Spinal cord (tissue), 10 donors: ENCODE measurements around the gene TNRC6B. TPM values are rescaled to one million over a fixed set of nuclear protein-coding genes. Genes with fewer than 3 reads are reported as not detected.
"Not testable (repeated sequence)": the region's sequence is repeated elsewhere in the genome, so short reads cannot be mapped to it uniquely, and the experiment has no call there.

Experiments
- DNase-seq, 6 donors: peaks; one replicate each; pipeline versions ENCODE4 v3.0.0 to v3.0.0-alpha.2; 2013 to 2015; ENCODE audit warnings: low spot score in 6 of 6, low read depth in 4 of 6
- H3K27ac ChIP-seq: one replicate; pipeline ENCODE4 v1.5.1; 2013; ENCODE audit warnings: low read depth, low read length, control low read depth
- H3K27me3 ChIP-seq: one replicate; pipeline ENCODE4 v1.6.1; 2013; ENCODE audit warnings: low read length; ENCODE audit not compliant: control insufficient read depth, insufficient read depth
- H3K36me3 ChIP-seq: one replicate; pipeline ENCODE4 v1.6.1; 2013; ENCODE audit warnings: low read length; ENCODE audit not compliant: control insufficient read depth, insufficient read depth
- H3K4me1 ChIP-seq: one replicate; pipeline ENCODE4 v1.6.1; 2013; ENCODE audit warnings: low read length; ENCODE audit not compliant: control insufficient read depth, insufficient read depth
- H3K4me3 ChIP-seq: one replicate; pipeline ENCODE4 v1.5.1; 2013; ENCODE audit warnings: low read depth, low read length, control low read depth
- H3K9me3 ChIP-seq: one replicate; pipeline ENCODE4 v1.6.1; 2013; ENCODE audit warnings: low read length; ENCODE audit not compliant: control insufficient read depth, insufficient read depth
- WGBS: methylation state at CpG from one replicate; pipeline ENCODE4 v1.1.5; 2013; ENCODE audit warnings: missing lambda C conversion rate; ENCODE audit not compliant: insufficient coverage; 5-methylcytosine and 5-hydroxymethylcytosine counted together
- polyA plus RNA-seq, 2 donors: library from polyadenylated mRNA; unstranded; fragments of 120-200 nt; gene quantifications; one replicate each; pipeline ENCODE4 v1.2.1, GENCODE V29; 2013; ENCODE audit not compliant: insufficient read length in 2 of 2
- total RNA-seq, 2 donors: library from RNA; depleted of rRNA in 1 of 2; stranded (reverse); fragments of 120-200 nt in 1 of 2; fragments of >200 nt in 1 of 2; gene quantifications; one replicate each; pipeline versions ENCODE4 v1.2.3 to v1.2.4, GENCODE V29; 2013 to 2014
- donor health status: healthy.

Gene TNRC6B
- total and polyA plus RNA-seq, 4 donors: 16.7 to 38.7 (median 26.5) TPM

- Histone ChIP-seq H3K9me3 (no peaks in the 10 kb centered on the region), H3K27me3 (no peaks in the 10 kb centered on the region), H3K27ac (no peak overlapping the region), H3K4me1 (peaks cover 29% of the 10 kb centered on the region), H3K4me3 (no peak overlapping the region), H3K36me3 (no peaks in the 10 kb centered on the region)
- DNase-seq: no peak
- 89% methylated on average over 3 of the region's 3 CpGs for WGBS
Measured at GRCh38 chr22:40181323-40181722, 3.6 kb downstream of the TNRC6B start.

- Histone ChIP-seq H3K36me3 (no peaks in the 10 kb centered on the region), H3K4me1 (peaks cover 23% of the 10 kb centered on the region), H3K27ac (peak overlapping the region; percentile 16), H3K9me3 (no peaks in the 10 kb centered on the region), H3K27me3 (no peaks in the 10 kb centered on the region), H3K4me3 (no peak overlapping the region)
- no CpG with 5 or more reads among the region's 4 CpGs for WGBS
- no peak for DNase-seq
Measured at GRCh38 chr22:40182231-40182835, 4.6 kb downstream of the TNRC6B start.

- 15% methylated on average over 9 of the region's 9 CpGs for WGBS
- Histone ChIP-seq H3K9me3 (no peaks in the 10 kb centered on the region), H3K27me3 (no peaks in the 10 kb centered on the region), H3K4me1 (peaks cover 23% of the 10 kb centered on the region), H3K36me3 (no peaks in the 10 kb centered on the region), H3K4me3 (no peak overlapping the region), H3K27ac (peak overlapping the region; percentile 67)
- peak in 1 of 6 donors; percentile 39 for DNase-seq
Measured at GRCh38 chr22:40183029-40183581, 5.4 kb downstream of the TNRC6B start.

- H3K36me3 ChIP-seq, DNase-seq, H3K9me3 ChIP-seq, H3K4me3 ChIP-seq, H3K27me3 ChIP-seq: not testable (repeated sequence)
- WGBS: no CpG with 5 or more reads among the region's 13 CpGs
- peak overlapping the region; percentile 67 for H3K27ac ChIP-seq
- peaks cover 23% of the 10 kb centered on the region for H3K4me1 ChIP-seq
Measured at GRCh38 chr22:40183603-40184002, 5.9 kb downstream of the TNRC6B start.

- no peak overlapping the region for H3K27ac ChIP-seq
- H3K27me3 ChIP-seq: no peaks in the 10 kb centered on the region
- H3K9me3 ChIP-seq: no peaks in the 10 kb centered on the region
- H3K4me1 ChIP-seq: peaks cover 16% of the 10 kb centered on the region
- H3K36me3 ChIP-seq: no peaks in the 10 kb centered on the region
- no peak overlapping the region for H3K4me3 ChIP-seq
- DNase-seq: no peak
- 92% methylated on average over 2 of the region's 7 CpGs for WGBS
Measured at GRCh38 chr22:40187389-40187788, 9.7 kb downstream of the TNRC6B start.

- H3K4me1 ChIP-seq: peaks cover 27% of the 10 kb centered on the region
- H3K27ac ChIP-seq: no peak overlapping the region
- H3K4me3 ChIP-seq: no peak overlapping the region
- H3K27me3 ChIP-seq: no peaks in the 10 kb centered on the region
- DNase-seq: no peak
- H3K9me3 ChIP-seq: no peaks in the 10 kb centered on the region
- whole genome bisulfite sequencing: no CpG with 5 or more reads among the region's 1 CpG
- no peaks in the 10 kb centered on the region for H3K36me3 ChIP-seq
Measured at GRCh38 chr22:40189997-40190396, 12.3 kb downstream of the TNRC6B start.

- no peak overlapping the region for H3K27ac ChIP-seq
- no peak overlapping the region for H3K4me3 ChIP-seq
- 38% methylated on average over 2 of the region's 2 CpGs for WGBS
- no peak for DNase-seq
- H3K27me3 ChIP-seq: no peaks in the 10 kb centered on the region
- H3K9me3 ChIP-seq: no peaks in the 10 kb centered on the region
- H3K36me3 ChIP-seq: no peaks in the 10 kb centered on the region
- H3K4me1 ChIP-seq: peaks cover 27% of the 10 kb centered on the region
Measured at GRCh38 chr22:40190501-40190900, 12.8 kb downstream of the TNRC6B start.

GRCh38 chr22:40193429-40194421, 16.0 kb downstream of the TNRC6B start:
- no peak overlapping the region for H3K27ac ChIP-seq
- H3K4me3 ChIP-seq: no peak overlapping the region
- peak in 2 of 6 donors; percentile 75 to 78 for DNase-seq
- peaks cover 42% of the 10 kb centered on the region for H3K4me1 ChIP-seq
- 56% methylated on average over 9 of the region's 13 CpGs for WGBS
- H3K9me3 ChIP-seq: no peaks in the 10 kb centered on the region
- H3K36me3 ChIP-seq: no peaks in the 10 kb centered on the region
- no peaks in the 10 kb centered on the region for H3K27me3 ChIP-seq

- H3K4me1 ChIP-seq: peaks cover 42% of the 10 kb centered on the region
- no peak overlapping the region for H3K4me3 ChIP-seq
- 53% methylated on average over 3 of the region's 3 CpGs for WGBS
Measured at GRCh38 chr22:40194656-40195055, 16.9 kb downstream of the TNRC6B start.

More at GRCh38 chr22:40194656-40195055, 16.9 kb downstream of the TNRC6B start:
- no peaks in the 10 kb centered on the region for H3K9me3 ChIP-seq
- no peaks in the 10 kb centered on the region for H3K27me3 ChIP-seq
- no peaks in the 10 kb centered on the region for H3K36me3 ChIP-seq
- no peak for DNase-seq
- H3K27ac ChIP-seq: no peak overlapping the region
